Right lobe of liver (tissue), 6 donors: Measurements from ENCODE around the gene MED4. TPM values are rescaled to one million over a fixed set of nuclear protein-coding genes. Genes with fewer than 3 reads are reported as not detected.
A peak's percentile ranks its signal among the peaks of the same experiment; 100 is the strongest.
"Not testable (repeated sequence)": the region's sequence is repeated elsewhere in the genome, so short reads cannot be mapped to it uniquely, and the experiment has no call there.

Experiments used
- ATAC-seq, 4 donors: fragments of 200-7000 bp; cut with Tn5 transposase; one replicate each; pipeline ENCODE4 v1.9.1; 2020; ENCODE audit warnings: mild to moderate bottlenecking in 4 of 4, moderate library complexity in 4 of 4
- DNase-seq, 3 donors: peaks; one replicate each; pipeline ENCODE4 v3.0.0-alpha.2; 2020
- H3K27ac ChIP-seq, 3 donors: fragments of 200-600 bp; one replicate each; pipeline ENCODE4 v1.8.0; 2022
- H3K27me3 ChIP-seq, 2 donors: fragments of 200-600 bp; one replicate each; pipeline ENCODE4 v1.8.0; 2022
- H3K36me3 ChIP-seq, 4 donors: fragments of 200-600 bp; sonication (generic) in 1 of 4; one replicate each; pipeline versions ENCODE4 v1.5.1 to v1.8.0; 2017 to 2022; ENCODE audit warnings: control low read depth in 1 of 4
- H3K4me1 ChIP-seq, 4 donors: fragments of 200-600 bp; sonication (generic) in 1 of 4; one replicate each; pipeline versions ENCODE4 v1.5.1 to v1.8.0; 2017 to 2022; ENCODE audit warnings: control low read depth in 1 of 4
- H3K4me3 ChIP-seq, 3 donors: fragments of 200-600 bp; one replicate each; pipeline ENCODE4 v1.8.0; 2022
- H3K9me3 ChIP-seq, 4 donors: fragments of 200-600 bp; sonication (generic) in 1 of 4; one replicate each; pipeline versions ENCODE4 v1.5.1 to v1.8.0; 2017 to 2022; ENCODE audit warnings: control low read depth in 1 of 4
- POLR2A ChIP-seq: fragments of 450-650 bp; IDR thresholded peaks from one replicate; pipeline ENCODE4 v1.6.1; 2017; ENCODE audit warnings: antibody characterized with exemption, mild to moderate bottlenecking
- WGBS: methylation state at CpG from one replicate; pipeline ENCODE4 v1.1.6; 2018; ENCODE audit warnings: low coverage, low lambda C conversion rate; ENCODE audit not compliant: insufficient coverage; ENCODE audit errors: missing lambda C conversion rate; 5-methylcytosine and 5-hydroxymethylcytosine counted together
- intact Hi-C, 2 donors: fragments of 100-400 bp; cut with DNase I; formaldehyde crosslinking; loops; one replicate each; pipeline versions ENCODE4 v1.11.2 to v1.14.1; 2022
- total RNA-seq, 6 experiments: library from RNA; depleted of rRNA in 2 of 6; stranded (reverse); fragments of >200 nt in 2 of 6; fragmentation: NEBNext Ultra II Directional in 3 of 6; extraction: Animal tissue kit (Norgen Biotek cat#: 25700) in 3 of 6; gene quantifications; one replicate each; pipeline versions ENCODE4 v1.1.0 to v1.2.4, GENCODE V29; 2016 to 2023
- TF ChIP-seq, protein P1 (sequence below), 4 donors: fragments of 200-600 bp in 3 of 4; fragments of 450-650 bp in 1 of 4; IDR thresholded peaks; one replicate each; pipeline versions ENCODE4 v1.5.1 to v1.8.0; 2016 to 2022; ENCODE audit warnings: antibody characterized with exemption in 4 of 4, mild to moderate bottlenecking in 2 of 4
- donor health status: DM: no; HTN: yes; CAD: no.
- donor health status: DM: no; HTN: no; CAD: no.
- donor health status: DM: no; HTN: no; CAD: no.
- donor health status: DM: no; HTN: yes; CAD: no.
- donor health status: DM: no; HTN: yes; CAD: no.

The MED4 gene
- total RNA-seq, 6 experiments from 2014 or later: 15.1 to 22.5 (median 20.7) TPM

DNA sequence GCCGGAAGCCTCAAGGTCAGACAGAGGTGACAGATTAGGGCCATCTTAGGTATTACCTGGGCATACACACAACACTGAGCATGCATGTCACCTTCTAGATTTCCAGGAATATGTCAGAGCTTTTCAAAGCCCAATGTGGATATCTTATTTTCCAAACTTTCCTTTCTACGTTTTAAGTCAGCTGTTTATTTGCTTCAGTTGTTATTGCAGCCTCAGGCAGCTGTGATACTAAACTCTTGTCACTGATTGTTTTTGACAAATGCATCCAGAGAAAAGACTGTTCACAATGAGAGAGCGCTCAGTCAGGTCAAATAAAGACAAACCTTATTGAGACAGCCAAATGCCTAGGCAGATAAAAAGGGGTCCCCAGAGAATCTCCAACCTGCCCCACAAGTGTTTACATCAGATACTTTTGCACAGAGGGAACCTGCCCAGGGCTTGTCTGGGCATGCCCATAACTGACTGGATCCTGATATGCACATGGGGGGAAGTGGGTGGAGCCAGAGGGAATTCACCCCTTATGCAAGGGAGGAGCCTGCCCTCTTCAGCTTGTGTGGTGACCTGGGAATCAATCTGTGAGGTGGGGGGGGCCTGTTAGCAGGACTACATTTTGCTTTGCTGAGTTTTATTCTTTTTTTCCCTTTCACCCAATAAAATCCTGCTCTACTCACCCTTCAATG, 28.5 kb downstream of the MED4 start:
- no peak for TF ChIP-seq POLR2A
- TF ChIP-seq, protein P1, sequence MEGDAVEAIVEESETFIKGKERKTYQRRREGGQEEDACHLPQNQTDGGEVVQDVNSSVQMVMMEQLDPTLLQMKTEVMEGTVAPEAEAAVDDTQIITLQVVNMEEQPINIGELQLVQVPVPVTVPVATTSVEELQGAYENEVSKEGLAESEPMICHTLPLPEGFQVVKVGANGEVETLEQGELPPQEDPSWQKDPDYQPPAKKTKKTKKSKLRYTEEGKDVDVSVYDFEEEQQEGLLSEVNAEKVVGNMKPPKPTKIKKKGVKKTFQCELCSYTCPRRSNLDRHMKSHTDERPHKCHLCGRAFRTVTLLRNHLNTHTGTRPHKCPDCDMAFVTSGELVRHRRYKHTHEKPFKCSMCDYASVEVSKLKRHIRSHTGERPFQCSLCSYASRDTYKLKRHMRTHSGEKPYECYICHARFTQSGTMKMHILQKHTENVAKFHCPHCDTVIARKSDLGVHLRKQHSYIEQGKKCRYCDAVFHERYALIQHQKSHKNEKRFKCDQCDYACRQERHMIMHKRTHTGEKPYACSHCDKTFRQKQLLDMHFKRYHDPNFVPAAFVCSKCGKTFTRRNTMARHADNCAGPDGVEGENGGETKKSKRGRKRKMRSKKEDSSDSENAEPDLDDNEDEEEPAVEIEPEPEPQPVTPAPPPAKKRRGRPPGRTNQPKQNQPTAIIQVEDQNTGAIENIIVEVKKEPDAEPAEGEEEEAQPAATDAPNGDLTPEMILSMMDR (IDR thresholded peaks at IDR 0.05): no peak
- H3K27ac ChIP-seq: no peak overlapping the region
- ATAC-seq (no peak), DNase-seq (no peak)
- no peak overlapping the region for H3K4me3 ChIP-seq
- intact Hi-C loops: no loop called here
- H3K9me3 ChIP-seq: peaks cover 0 to 27% (median 13%) of the 10 kb centered on the region in 4 donors
- no peaks in the 10 kb centered on the region for H3K27me3 ChIP-seq
- no peaks in the 10 kb centered on the region for H3K4me1 ChIP-seq
- H3K36me3 ChIP-seq: peaks cover 0 to 11% (median 2%) of the 10 kb centered on the region in 4 donors
- 94% methylated on average over 3 of the region's 3 CpGs for WGBS

DNA sequence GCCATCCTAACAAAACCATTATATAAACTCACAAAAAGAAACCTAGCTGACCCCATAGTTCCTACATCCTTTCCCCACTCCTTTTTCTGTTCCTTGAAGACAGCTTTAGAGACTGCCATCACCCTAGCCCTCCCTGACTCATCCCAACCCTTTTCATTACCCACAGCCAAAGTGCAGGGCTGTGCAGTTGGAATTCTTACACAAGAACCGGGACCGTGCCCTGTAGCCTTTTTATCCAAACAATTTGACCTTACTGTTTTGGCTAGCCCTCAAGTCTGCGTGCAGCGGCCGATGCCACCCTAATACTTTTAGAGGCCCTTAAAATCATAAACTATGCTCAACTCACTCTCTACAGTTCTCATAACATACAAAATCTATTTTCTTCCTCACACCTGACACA, 35.0 kb downstream of the MED4 start:
- H3K27ac ChIP-seq, H3K36me3 ChIP-seq, H3K4me1 ChIP-seq, H3K9me3 ChIP-seq, ATAC-seq, H3K4me3 ChIP-seq, intact Hi-C loops, H3K27me3 ChIP-seq: not testable (repeated sequence)
- WGBS: 16% methylated on average over 5 of the region's 5 CpGs
- DNase-seq: peak in 1 of 3 donors; percentile 48

DNA sequence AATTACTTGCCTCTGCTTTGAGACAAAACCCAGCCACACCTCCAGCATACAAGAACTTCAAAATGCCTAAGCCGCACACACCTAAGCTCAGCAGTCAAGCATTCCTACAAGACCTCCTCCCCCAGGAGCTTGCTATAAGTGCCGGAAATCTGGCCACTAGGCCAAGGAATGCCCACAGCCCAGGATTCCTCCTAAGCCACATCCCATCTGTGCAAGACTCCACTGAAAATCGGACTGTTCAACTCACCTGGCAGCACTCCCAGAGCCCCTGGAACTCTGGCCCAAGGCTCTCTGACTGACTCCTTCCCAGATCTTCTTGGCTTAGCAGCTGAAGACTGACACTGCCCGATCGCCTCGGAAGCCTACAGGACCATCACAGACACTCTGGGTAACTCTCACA, 36.4 kb downstream of the MED4 start:
- H3K9me3 ChIP-seq, ATAC-seq, H3K27ac ChIP-seq, H3K36me3 ChIP-seq, H3K27me3 ChIP-seq, intact Hi-C loops, H3K4me1 ChIP-seq, H3K4me3 ChIP-seq, DNase-seq: not testable (repeated sequence)
- WGBS: 100% methylated on average over 2 of the region's 6 CpGs

DNA sequence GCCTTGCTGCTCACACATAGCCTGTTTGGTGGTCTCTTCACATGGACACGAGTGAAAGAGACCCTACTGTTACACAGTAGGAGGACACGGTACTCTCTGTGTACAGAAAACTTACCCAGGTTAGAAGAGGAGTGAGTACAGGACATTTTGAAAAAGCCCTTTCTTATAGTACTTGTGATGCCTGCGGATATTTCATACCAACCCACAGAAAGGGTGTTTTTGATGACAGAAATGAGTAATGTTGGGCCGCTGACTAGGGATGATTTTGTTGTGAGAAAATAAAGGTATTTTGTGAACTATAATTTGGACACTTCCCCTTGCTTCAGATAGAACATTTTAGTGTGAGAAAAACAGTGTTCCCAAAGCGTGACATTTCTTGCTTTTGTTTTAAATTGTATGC, 39.2 kb downstream of the MED4 start:
- intact Hi-C loops: no loop called here
- Histone ChIP-seq H3K4me1 (peaks cover 0 to 4% (median 0%) of the 10 kb centered on the region in 4 donors), H3K27ac (no peak overlapping the region), H3K27me3 (no peaks in the 10 kb centered on the region), H3K9me3 (no peaks in the 10 kb centered on the region), H3K4me3 (no peak overlapping the region), H3K36me3 (peaks cover 0 to 8% (median 0%) of the 10 kb centered on the region in 4 donors)
- TF ChIP-seq, protein P1 (IDR thresholded peaks at IDR 0.05): no peak
- TF ChIP-seq POLR2A: no peak
- no peak for ATAC-seq
- DNase-seq: no peak
- WGBS: 95% methylated on average over 4 of the region's 5 CpGs

DNA sequence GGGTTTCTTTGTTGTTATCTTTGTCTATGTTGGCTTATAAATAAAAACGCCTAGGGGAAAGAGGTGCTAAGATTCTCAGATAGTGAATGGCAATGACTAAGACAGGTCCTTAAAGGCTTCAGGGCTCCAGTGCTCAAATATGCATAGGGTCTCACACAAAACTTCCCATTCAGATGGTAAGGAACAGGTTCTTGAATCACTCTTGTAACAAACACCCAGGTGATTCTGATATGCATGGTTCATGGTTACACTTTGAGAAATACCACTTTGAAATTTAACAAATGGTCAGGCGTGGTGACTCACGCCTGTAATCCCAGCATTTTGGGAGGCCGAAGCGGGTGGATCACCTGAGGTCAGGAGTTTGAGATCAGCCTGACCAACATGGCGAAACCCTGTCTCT, 40.3 kb downstream of the MED4 start:
- Histone ChIP-seq H3K9me3 (no peaks in the 10 kb centered on the region), H3K36me3 (peaks cover 0 to 8% (median 0%) of the 10 kb centered on the region in 4 donors), H3K27me3 (no peaks in the 10 kb centered on the region), H3K4me1 (peaks cover 0 to under 1% (median 0%) of the 10 kb centered on the region in 4 donors), H3K4me3 (no peak overlapping the region), H3K27ac (no peak overlapping the region)
- 96% methylated on average over 6 of the region's 6 CpGs for WGBS
- intact Hi-C loops: no loop called here
- DNase-seq (no peak), ATAC-seq (no peak)
- TF ChIP-seq, protein P1 (IDR thresholded peaks at IDR 0.05): no peak
- TF ChIP-seq POLR2A: no peak
